ENCODE results near the gene NDRG4.

- TF ChIP-seq EZH2 (IDR thresholded peaks at IDR 0.05) = no peak
- no peak for TF ChIP-seq POLR2AphosphoS5 (IDR thresholded peaks at IDR 0.05; ENCODE audit: borderline replicate concordance, low read depth, low read length)
- TF ChIP-seq FOXP2 (optimal IDR thresholded peaks at IDR 0.05; ENCODE audit: control extremely low read depth, extremely low read length, insufficient read depth) = no peak
Observed at GRCh38 chr16:58507195-58507962, 7.4 kb downstream of the NDRG4 start.

Measured in SK-N-MC (cell line).